ENCODE data around the gene HELZ2. TPM values are rescaled to one million over a fixed set of nuclear protein-coding genes. Genes with fewer than 3 reads are reported as not detected.

The HELZ2 gene
- total and polyA plus RNA-seq, 8 donors, result 14.0 to 53.3 (median 22.2) TPM

DNA sequence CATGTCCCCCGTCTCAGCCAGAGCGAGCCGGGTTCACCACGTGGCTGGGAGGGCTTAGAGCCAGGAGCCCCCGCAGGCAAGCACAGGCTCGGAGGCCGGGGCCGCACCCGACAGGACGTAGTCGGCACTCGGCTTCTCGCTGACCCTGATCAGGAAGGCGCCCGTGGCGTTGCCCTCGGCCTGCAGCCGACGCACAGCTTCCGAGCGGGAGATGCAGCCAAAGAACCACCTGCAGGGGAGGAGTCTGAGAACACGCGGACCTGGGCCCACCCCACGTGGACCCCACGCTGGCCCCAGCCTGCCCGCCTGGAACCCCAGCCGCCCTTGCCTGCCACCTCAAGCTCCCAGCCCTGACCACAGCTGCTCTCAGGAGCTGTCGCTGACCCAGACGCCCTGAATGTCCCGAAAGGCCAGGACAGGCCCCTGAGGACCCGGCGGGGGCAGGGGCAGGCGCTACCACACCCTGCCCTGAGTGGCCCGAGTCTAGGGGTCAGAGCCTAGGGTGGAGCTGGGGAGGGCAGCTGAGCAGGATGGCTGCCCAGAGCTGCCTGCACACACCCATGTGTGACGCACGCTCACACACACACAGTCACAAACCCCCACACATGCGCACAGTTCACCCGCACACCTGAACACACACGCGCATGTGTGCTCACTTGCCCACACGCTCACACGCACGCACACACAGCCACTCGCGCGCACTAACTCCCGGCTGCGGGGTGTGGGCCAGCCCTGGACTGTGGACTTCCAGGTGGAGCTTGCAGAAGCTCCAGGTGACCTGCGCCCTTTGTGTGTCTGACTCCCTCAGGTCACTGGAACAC is 39.0 kb downstream of the HELZ2 start:
- Histone ChIP-seq H3K4me1 (peaks cover 13 to 31% of the 10 kb centered on the region in 2 donors), H3K36me3 (no peaks in the 10 kb centered on the region), H3K27me3 (peaks cover 0 to 50% of the 10 kb centered on the region in 2 donors), H3K9me3 (no peaks in the 10 kb centered on the region), H3K4me3 (no peak overlapping the region), H3K27ac (no peak overlapping the region)
- intact Hi-C loops (cut with DNase I), result no loop called here
- DNase-seq (peak in 1 of 4 donors; percentile 65), ATAC-seq (no peak)
- TF ChIP-seq, protein P1, sequence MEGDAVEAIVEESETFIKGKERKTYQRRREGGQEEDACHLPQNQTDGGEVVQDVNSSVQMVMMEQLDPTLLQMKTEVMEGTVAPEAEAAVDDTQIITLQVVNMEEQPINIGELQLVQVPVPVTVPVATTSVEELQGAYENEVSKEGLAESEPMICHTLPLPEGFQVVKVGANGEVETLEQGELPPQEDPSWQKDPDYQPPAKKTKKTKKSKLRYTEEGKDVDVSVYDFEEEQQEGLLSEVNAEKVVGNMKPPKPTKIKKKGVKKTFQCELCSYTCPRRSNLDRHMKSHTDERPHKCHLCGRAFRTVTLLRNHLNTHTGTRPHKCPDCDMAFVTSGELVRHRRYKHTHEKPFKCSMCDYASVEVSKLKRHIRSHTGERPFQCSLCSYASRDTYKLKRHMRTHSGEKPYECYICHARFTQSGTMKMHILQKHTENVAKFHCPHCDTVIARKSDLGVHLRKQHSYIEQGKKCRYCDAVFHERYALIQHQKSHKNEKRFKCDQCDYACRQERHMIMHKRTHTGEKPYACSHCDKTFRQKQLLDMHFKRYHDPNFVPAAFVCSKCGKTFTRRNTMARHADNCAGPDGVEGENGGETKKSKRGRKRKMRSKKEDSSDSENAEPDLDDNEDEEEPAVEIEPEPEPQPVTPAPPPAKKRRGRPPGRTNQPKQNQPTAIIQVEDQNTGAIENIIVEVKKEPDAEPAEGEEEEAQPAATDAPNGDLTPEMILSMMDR (IDR thresholded peaks at IDR 0.05), result no peak

DNA sequence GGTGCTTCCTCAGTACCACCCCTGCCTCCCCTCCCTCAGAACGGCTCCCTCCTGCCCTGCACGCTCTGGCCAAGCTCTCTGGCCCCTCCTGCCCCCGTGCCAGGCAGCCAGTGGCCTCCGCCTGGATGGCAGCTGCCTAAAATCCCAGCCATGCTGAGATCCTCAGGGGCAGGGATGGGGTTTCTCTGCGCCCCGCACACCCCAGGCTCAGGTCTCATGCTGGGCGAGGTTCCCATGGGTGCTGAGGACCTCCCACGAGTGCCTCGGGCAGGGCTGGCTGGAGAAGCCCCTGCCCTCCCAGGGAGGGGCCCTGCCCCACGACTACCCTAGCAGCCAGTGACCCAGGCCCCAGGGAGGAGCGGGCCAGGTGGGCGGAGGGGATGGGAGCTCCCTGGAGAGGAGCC is 39.6 kb downstream of the HELZ2 start:
- Histone ChIP-seq H3K4me3 (no peak overlapping the region), H3K36me3 (no peaks in the 10 kb centered on the region), H3K27ac (no peak overlapping the region), H3K27me3 (peaks cover 0 to 54% of the 10 kb centered on the region in 2 donors), H3K9me3 (no peaks in the 10 kb centered on the region), H3K4me1 (peaks cover 13 to 31% of the 10 kb centered on the region in 2 donors)
- TF ChIP-seq, protein P1 (IDR thresholded peaks at IDR 0.05), result no peak
- DNase-seq, result peak in 1 of 4 donors; percentile 80
- ATAC-seq, result no peak
- intact Hi-C loops (cut with DNase I), result no loop called here

DNA sequence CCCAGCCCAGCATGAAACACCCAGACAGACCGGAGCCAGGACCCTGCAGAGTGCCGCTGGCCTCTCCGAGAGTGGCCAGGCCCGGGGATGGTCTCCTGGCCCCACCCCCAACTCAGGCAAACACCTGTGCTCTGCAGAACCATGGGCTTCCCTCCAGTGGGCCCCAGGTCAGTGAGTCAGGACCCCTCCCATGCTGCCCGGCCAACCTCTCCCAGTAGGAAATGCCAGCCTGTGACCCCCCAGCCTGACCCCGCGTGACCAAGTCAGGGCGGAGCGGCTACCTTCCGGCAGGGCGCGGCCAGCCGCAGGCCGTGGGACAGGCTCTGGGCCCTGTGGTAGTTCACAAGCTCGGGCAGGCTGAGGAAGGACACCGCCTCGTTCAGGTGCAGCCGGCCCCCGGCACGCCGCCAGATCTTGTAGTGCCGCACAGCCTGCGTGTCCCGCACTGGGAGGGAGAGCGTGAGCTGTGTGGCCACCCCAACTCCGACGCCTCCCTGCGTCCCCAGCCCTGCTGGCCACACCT is 40.1 kb downstream of the HELZ2 start:
- Histone ChIP-seq H3K27ac (no peak overlapping the region), H3K9me3 (no peaks in the 10 kb centered on the region), H3K4me3 (no peak overlapping the region), H3K27me3 (peaks cover 0 to 54% of the 10 kb centered on the region in 2 donors), H3K36me3 (no peaks in the 10 kb centered on the region), H3K4me1 (peaks cover 13 to 34% of the 10 kb centered on the region in 2 donors)
- TF ChIP-seq, protein P1 (IDR thresholded peaks at IDR 0.05), result no peak
- ATAC-seq, result peak; percentile 0
- intact Hi-C loops (cut with DNase I), result no loop called here
- DNase-seq, result peak in 1 of 4 donors; percentile 89

DNA sequence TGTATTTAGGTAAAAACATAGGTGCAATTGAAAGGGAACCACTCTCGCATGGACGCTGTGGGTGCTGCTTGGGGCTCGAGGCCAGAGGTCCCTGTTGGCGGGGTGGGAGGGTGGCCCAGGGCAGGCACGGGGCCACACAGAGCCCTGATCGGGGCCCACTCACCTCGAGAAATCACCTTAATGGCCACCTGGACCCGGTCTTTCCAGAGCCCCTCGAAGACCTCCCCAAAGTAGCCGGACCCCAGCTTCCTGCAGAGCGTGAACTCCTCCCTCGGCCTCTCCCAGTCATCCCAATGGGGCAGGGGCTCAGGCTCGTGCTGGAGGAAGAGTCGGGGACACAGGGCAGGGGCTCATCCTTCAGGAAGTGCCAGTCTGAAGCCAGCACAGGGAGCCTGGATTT is 40.7 kb downstream of the HELZ2 start:
- Histone ChIP-seq H3K36me3 (no peaks in the 10 kb centered on the region), H3K9me3 (no peaks in the 10 kb centered on the region), H3K27ac (no peak overlapping the region), H3K4me3 (no peak overlapping the region), H3K4me1 (peaks cover 12 to 29% of the 10 kb centered on the region in 2 donors), H3K27me3 (peaks cover 0 to 54% of the 10 kb centered on the region in 2 donors)
- peak in 1 of 4 donors; percentile 37 for DNase-seq
- intact Hi-C loops (cut with DNase I), result no loop called here
- ATAC-seq, result no peak
- TF ChIP-seq, protein P1 (IDR thresholded peaks at IDR 0.05), result no peak

DNA sequence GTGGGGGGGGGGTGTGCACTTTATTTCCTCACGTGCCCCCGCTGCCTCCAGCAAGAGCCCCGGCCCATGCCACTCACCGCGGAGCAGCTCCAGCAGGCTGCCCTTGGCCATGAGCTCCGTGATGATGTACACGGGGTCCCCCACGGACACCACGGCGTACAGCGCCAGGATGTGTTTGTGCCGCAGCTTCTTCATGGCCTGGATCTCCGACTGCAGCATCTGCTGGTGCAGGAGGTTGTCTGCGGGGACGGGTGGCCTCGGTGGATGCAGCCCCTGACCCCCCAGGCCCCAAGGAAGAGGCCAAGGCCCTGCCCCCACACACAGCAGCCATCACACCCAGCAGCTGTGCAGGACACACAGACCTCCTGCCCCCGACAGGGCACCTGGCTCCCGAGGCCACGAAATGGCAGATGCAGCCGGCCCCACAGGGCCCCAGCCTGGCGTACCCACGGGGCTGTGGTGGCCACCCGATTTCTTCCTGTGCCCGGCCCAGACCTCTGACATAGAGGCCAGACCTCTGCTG is 41.5 kb downstream of the HELZ2 start:
- DNase-seq, result peak in 1 of 4 donors; percentile 74
- intact Hi-C loops (cut with DNase I), result no loop called here
- TF ChIP-seq, protein P1 (IDR thresholded peaks at IDR 0.05), result no peak

More for the DNA sequence above, 41.5 kb downstream of the HELZ2 start:
- no peak for ATAC-seq
- Histone ChIP-seq H3K9me3 (no peaks in the 10 kb centered on the region), H3K4me3 (no peak overlapping the region), H3K4me1 (peaks cover 9 to 21% of the 10 kb centered on the region in 2 donors), H3K27ac (no peak overlapping the region), H3K36me3 (no peaks in the 10 kb centered on the region), H3K27me3 (peaks cover 0 to 54% of the 10 kb centered on the region in 2 donors)

Data from left lung (tissue), 10 donors.